ENCODE data around the gene TOMM40L. TPM values are rescaled to one million over a fixed set of nuclear protein-coding genes. Genes with fewer than 3 reads are reported as not detected.
A peak's percentile ranks its signal among the peaks of the same experiment; 100 is the strongest.

The TOMM40L gene
- total and polyA plus RNA-seq, 2 donors from 2014 or later = 12.1 to 29.0 TPM

DNA sequence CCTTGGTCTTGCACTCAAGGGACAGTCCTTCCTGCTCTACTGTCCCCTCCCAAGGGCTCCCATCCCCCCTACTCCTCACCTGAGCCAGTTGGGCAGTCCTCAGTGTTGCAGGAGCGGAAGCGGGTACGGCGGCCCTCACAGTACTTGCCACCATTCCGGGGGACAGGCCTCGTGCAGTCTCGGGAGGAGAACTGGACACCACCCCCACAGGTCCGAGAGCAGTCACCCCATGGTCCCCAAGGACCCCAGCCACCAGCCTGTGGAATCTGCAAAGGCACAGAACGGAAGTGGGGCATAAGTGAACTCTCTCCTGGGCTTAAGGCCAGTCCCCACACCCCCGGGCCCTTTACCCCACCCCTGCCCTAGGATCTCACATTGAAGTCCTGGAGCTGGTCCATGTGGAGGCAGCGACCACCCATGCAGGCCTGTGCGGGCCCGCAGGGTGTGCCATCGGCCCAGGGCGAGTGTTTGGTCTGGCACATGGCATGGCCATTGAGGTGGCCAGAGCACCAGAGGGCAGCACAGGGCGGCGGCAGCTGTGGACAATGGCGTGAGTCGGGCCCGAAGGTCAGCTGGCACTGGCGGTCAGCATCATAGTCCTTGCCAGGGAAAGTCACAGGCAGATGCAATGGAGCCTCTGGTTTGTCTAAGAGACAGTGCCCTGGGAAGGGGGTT lies 32.2 kb upstream of the TOMM40L start:
- H3K4me3 ChIP-seq (ENCODE audit: low read length in 3 of 3) = no peak overlapping the region
- DNase-seq = peak in 1 of 5 donors; percentile 68

DNA sequence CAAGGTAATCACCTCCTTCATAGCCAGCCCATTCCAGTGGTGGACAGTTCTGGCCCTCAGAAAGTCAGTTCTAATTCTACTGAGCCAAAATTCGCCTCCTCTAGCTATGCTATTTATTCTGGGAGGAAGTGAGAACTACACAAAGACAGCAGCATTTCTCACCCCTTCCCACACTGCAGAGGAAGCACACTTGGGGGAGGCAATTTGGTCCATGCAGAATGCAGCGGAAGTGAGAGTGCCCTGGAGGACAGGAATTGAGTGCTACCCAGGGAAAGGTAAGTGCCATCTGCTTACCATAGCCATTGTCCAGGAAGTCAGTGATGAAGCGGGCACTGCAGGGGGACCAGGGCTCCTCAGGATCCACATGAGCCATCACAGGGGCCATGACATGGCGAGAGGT lies 30.7 kb upstream of the TOMM40L start:
- peak overlapping the region in 1 of 3 donors; percentile 16 for H3K9ac ChIP-seq (ENCODE audit: low read length in 3 of 3)
- H3K4me1 ChIP-seq (ENCODE audit: control insufficient read depth in 2 of 3, insufficient read depth in 2 of 3, low read depth in 1 of 3, low read length in 3 of 3) = peaks cover 0 to 14% (median 14%) of the 10 kb centered on the region in 3 donors
- no peaks in the 10 kb centered on the region for H3K9me3 ChIP-seq (ENCODE audit: control insufficient read depth in 2 of 3, insufficient read depth in 1 of 3, low read length in 3 of 3)
- TF ChIP-seq, protein P1, sequence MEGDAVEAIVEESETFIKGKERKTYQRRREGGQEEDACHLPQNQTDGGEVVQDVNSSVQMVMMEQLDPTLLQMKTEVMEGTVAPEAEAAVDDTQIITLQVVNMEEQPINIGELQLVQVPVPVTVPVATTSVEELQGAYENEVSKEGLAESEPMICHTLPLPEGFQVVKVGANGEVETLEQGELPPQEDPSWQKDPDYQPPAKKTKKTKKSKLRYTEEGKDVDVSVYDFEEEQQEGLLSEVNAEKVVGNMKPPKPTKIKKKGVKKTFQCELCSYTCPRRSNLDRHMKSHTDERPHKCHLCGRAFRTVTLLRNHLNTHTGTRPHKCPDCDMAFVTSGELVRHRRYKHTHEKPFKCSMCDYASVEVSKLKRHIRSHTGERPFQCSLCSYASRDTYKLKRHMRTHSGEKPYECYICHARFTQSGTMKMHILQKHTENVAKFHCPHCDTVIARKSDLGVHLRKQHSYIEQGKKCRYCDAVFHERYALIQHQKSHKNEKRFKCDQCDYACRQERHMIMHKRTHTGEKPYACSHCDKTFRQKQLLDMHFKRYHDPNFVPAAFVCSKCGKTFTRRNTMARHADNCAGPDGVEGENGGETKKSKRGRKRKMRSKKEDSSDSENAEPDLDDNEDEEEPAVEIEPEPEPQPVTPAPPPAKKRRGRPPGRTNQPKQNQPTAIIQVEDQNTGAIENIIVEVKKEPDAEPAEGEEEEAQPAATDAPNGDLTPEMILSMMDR (IDR thresholded peaks at IDR 0.05; ENCODE audit: borderline replicate concordance, extremely low read depth, insufficient read depth) = no peak
- no peak for FAIRE-seq
- H3K4me3 ChIP-seq (ENCODE audit: low read length in 3 of 3) = no peak overlapping the region
- peaks cover 0 to 4% (median 0%) of the 10 kb centered on the region in 3 donors for H3K36me3 ChIP-seq (ENCODE audit: control insufficient read depth in 2 of 3, insufficient read depth in 3 of 3, low read length in 3 of 3)
- DNase-seq = peak in 1 of 5 donors; percentile 22
- H3K27ac ChIP-seq (ENCODE audit: low read depth in 2 of 2, low read length in 2 of 2) = no peak overlapping the region
- intact Hi-C loops (cut with DNase I) = no loop called here
- no peaks in the 10 kb centered on the region for H3K27me3 ChIP-seq (ENCODE audit: control insufficient read depth, insufficient read depth, low read length)

More for the DNA sequence above, 32.2 kb upstream of the TOMM40L start:
- Histone ChIP-seq H3K36me3 (ENCODE audit: control insufficient read depth in 2 of 3, insufficient read depth in 3 of 3, low read length in 3 of 3) (peaks cover 0 to 4% (median 0%) of the 10 kb centered on the region in 3 donors), H3K9me3 (ENCODE audit: control insufficient read depth in 2 of 3, insufficient read depth in 1 of 3, low read length in 3 of 3) (no peaks in the 10 kb centered on the region), H3K27ac (ENCODE audit: low read depth in 2 of 2, low read length in 2 of 2) (no peak overlapping the region), H3K4me1 (ENCODE audit: control insufficient read depth in 2 of 3, insufficient read depth in 2 of 3, low read depth in 1 of 3, low read length in 3 of 3) (peaks cover 0 to 14% (median 5%) of the 10 kb centered on the region in 3 donors), H3K27me3 (ENCODE audit: control insufficient read depth, insufficient read depth, low read length) (no peaks in the 10 kb centered on the region), H3K9ac (ENCODE audit: low read length in 3 of 3) (no peak overlapping the region)
- no peak for FAIRE-seq
- TF ChIP-seq, protein P1 (IDR thresholded peaks at IDR 0.05; ENCODE audit: borderline replicate concordance, extremely low read depth, insufficient read depth) = peak; percentile 33
- intact Hi-C loops (cut with DNase I) = no loop called here

GRCh38 chr1:161196111-161196510 lies 29.7 kb upstream of the TOMM40L start:
- peak overlapping the region in 1 of 3 donors; percentile 54 for H3K4me3 ChIP-seq (ENCODE audit: low read length in 3 of 3)
- no peak for FAIRE-seq
- TF ChIP-seq, protein P1 (IDR thresholded peaks at IDR 0.05; ENCODE audit: borderline replicate concordance, extremely low read depth, insufficient read depth) = no peak

More at GRCh38 chr1:161196111-161196510, 29.7 kb upstream of the TOMM40L start:
- Histone ChIP-seq H3K9me3 (ENCODE audit: control insufficient read depth in 2 of 3, insufficient read depth in 1 of 3, low read length in 3 of 3) (no peaks in the 10 kb centered on the region), H3K4me1 (ENCODE audit: control insufficient read depth in 2 of 3, insufficient read depth in 2 of 3, low read depth in 1 of 3, low read length in 3 of 3) (peaks cover 0 to 23% (median 19%) of the 10 kb centered on the region in 3 donors), H3K27ac (ENCODE audit: low read depth in 2 of 2, low read length in 2 of 2) (no peak overlapping the region), H3K36me3 (ENCODE audit: control insufficient read depth in 2 of 3, insufficient read depth in 3 of 3, low read length in 3 of 3) (peaks cover 0 to 4% (median 0%) of the 10 kb centered on the region in 3 donors), H3K27me3 (ENCODE audit: control insufficient read depth, insufficient read depth, low read length) (no peaks in the 10 kb centered on the region), H3K9ac (ENCODE audit: low read length in 3 of 3) (peak overlapping the region in 1 of 3 donors; percentile 21)
- DNase-seq = no peak
- intact Hi-C loops (cut with DNase I) = no loop called here

All from kidney (tissue), 14 donors.